GM12878 (cell line): ENCODE data around the gene ULK1. TPM values are rescaled to one million over a fixed set of nuclear protein-coding genes. Genes with fewer than 3 reads are reported as not detected.

ENCODE experiments used
- EGR1 ChIP-seq, 2 experiments: IDR thresholded peaks; 1 replicate in 1 of 2; 2 replicates in 1 of 2; pipeline ENCODE4 v1.6.1; 2011 to 2012; ENCODE audit warnings: low read depth in 2 of 2, low read length in 2 of 2, borderline replicate concordance in 1 of 2, mild to moderate bottlenecking in 1 of 2, moderate library complexity in 1 of 2
- IRF5 ChIP-seq: fragments of 450-650 bp; IDR thresholded peaks from 2 replicates; pipeline ENCODE4 v1.6.1; 2017; ENCODE audit warnings: borderline replicate concordance
- PBX3 ChIP-seq: IDR thresholded peaks from 2 replicates; pipeline ENCODE4 v1.6.1; 2011; ENCODE audit warnings: mild to moderate bottlenecking, low read depth, low read length, moderate library complexity; ENCODE audit not compliant: insufficient replicate concordance
- POLR2AphosphoS5 ChIP-seq: IDR thresholded peaks from 2 replicates; pipeline ENCODE4 v1.6.1; 2011; ENCODE audit warnings: mild to moderate bottlenecking, low read length, inconsistent platforms
- SIX5 ChIP-seq: IDR thresholded peaks from 2 replicates; pipeline ENCODE4 v1.6.1; 2011; ENCODE audit warnings: mild to moderate bottlenecking, low read depth, low read length, moderate library complexity; ENCODE audit not compliant: severe bottlenecking
- ZNF207 ChIP-seq: fragments of 450-650 bp; IDR thresholded peaks from 2 replicates; pipeline ENCODE4 v1.6.1; 2014; ENCODE audit warnings: antibody characterized with exemption, mild to moderate bottlenecking, borderline replicate concordance
- ZNF24 ChIP-seq: fragments of 450-650 bp; IDR thresholded peaks from 2 replicates; pipeline ENCODE4 v1.6.1; 2017; ENCODE audit warnings: antibody characterized with exemption, mild to moderate bottlenecking
- polyA plus RNA-seq, 11 experiments: library from polyadenylated mRNA; depleted of rRNA in 4 of 11; unstranded in 6 of 11; stranded (reverse) in 5 of 11; fragments of >200 nt; fragmentation: Nextera tagmentation in 4 of 11; fragmentation: Illumina TruSeq in 1 of 11; extraction: Ambion mirVana in 4 of 11; extraction: Trizol in 1 of 11; gene quantifications; 1 replicate in 1 of 11; 2 replicates in 10 of 11; pipeline versions ENCODE4 v1.2.1 to v1.2.3, GENCODE V29; 2011 to 2016; ENCODE audit warnings: inconsistent platforms in 2 of 11, missing spikeins in 2 of 11, low read depth in 1 of 11
- total RNA-seq, 4 experiments: library from RNA; depleted of rRNA in 3 of 4; stranded (reverse); fragments of >200 nt in 3 of 4; fragmentation: Illumina TruSeq in 1 of 4; extraction: Trizol in 1 of 4; gene quantifications; 2 replicates each; pipeline versions ENCODE4 v1.2.1 to v1.2.3, GENCODE V29; 2013 to 2021
- TF ChIP-seq, protein P1 (sequence below), 3 experiments: IDR thresholded peaks in 2 of 3; conservative IDR thresholded peaks in 1 of 3; 2 replicates each; pipeline ENCODE4 v1.5.1; 2011; ENCODE audit warnings: low read depth in 3 of 3, low read length in 3 of 3, mild to moderate bottlenecking in 3 of 3, control low read depth in 2 of 3, moderate library complexity in 2 of 3, inconsistent platforms in 1 of 3, mixed read lengths in 1 of 3; ENCODE audit not compliant: control insufficient read depth in 2 of 3, insufficient read depth in 1 of 3; ENCODE audit errors: extremely low read depth in 1 of 3
- TF ChIP-seq, protein P2 (sequence below): fragments of 450-650 bp; IDR thresholded peaks from 2 replicates; pipeline ENCODE4 v1.6.1; 2016; ENCODE audit warnings: mild to moderate bottlenecking

The ULK1 gene
- total and polyA plus RNA-seq, 10 of the 15 experiments (the other 5 are each of a cell fraction or from before 2014, with no cell fraction given) = 0.13 to 14.1 (median 1.5) TPM

GRCh38 chr12:131912518-131913274 lies 18.3 kb downstream of the ULK1 start (continued):
- TF ChIP-seq SIX5 (no peak), POLR2AphosphoS5 (no peak), PBX3 (no peak), IRF5 (no peak), ZNF207 (no peak), EGR1 (IDR thresholded peaks at IDR 0.05; ENCODE audit: borderline replicate concordance in 1 of 2, low read depth in 2 of 2, low read length in 2 of 2) (no peak), ZNF24 (no peak)
- TF ChIP-seq, protein P1, sequence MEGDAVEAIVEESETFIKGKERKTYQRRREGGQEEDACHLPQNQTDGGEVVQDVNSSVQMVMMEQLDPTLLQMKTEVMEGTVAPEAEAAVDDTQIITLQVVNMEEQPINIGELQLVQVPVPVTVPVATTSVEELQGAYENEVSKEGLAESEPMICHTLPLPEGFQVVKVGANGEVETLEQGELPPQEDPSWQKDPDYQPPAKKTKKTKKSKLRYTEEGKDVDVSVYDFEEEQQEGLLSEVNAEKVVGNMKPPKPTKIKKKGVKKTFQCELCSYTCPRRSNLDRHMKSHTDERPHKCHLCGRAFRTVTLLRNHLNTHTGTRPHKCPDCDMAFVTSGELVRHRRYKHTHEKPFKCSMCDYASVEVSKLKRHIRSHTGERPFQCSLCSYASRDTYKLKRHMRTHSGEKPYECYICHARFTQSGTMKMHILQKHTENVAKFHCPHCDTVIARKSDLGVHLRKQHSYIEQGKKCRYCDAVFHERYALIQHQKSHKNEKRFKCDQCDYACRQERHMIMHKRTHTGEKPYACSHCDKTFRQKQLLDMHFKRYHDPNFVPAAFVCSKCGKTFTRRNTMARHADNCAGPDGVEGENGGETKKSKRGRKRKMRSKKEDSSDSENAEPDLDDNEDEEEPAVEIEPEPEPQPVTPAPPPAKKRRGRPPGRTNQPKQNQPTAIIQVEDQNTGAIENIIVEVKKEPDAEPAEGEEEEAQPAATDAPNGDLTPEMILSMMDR (IDR thresholded peaks at IDR 0.05 in 2 of 3, conservative IDR thresholded peaks at IDR 0.05 in 1 of 3; ENCODE audit: control insufficient read depth in 2 of 3, extremely low read depth in 1 of 3, insufficient read depth in 1 of 3, low read depth in 3 of 3, low read length in 3 of 3) = no peak
- TF ChIP-seq, protein P2, sequence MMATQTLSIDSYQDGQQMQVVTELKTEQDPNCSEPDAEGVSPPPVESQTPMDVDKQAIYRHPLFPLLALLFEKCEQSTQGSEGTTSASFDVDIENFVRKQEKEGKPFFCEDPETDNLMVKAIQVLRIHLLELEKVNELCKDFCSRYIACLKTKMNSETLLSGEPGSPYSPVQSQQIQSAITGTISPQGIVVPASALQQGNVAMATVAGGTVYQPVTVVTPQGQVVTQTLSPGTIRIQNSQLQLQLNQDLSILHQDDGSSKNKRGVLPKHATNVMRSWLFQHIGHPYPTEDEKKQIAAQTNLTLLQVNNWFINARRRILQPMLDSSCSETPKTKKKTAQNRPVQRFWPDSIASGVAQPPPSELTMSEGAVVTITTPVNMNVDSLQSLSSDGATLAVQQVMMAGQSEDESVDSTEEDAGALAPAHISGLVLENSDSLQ = no peak
